Fibroblast of mammary gland (primary cell): ENCODE results near the gene MTMR8.

Experiments
- DNase-seq: peaks from one replicate; pipeline ENCODE4 v3.0.0-alpha.2; 2010; ENCODE audit warnings: low read depth
- H3K4me3 ChIP-seq: 2 replicates; pipeline ENCODE4 v1.5.1; 2011; ENCODE audit warnings: low read depth, mild to moderate bottlenecking, low read length, moderate library complexity; ENCODE audit not compliant: control insufficient read depth
- TF ChIP-seq, protein P1 (sequence below): conservative IDR thresholded peaks from 2 replicates; pipeline ENCODE4 v1.5.1; 2011; ENCODE audit warnings: low read depth, low read length, inconsistent platforms; ENCODE audit not compliant: control insufficient read depth, insufficient read depth

Gene MTMR8

GRCh38 chrX:64321507-64321906, 73.7 kb downstream of the MTMR8 start:
- H3K4me3 ChIP-seq, result no peak overlapping the region
- no peak for DNase-seq
- TF ChIP-seq, protein P1, sequence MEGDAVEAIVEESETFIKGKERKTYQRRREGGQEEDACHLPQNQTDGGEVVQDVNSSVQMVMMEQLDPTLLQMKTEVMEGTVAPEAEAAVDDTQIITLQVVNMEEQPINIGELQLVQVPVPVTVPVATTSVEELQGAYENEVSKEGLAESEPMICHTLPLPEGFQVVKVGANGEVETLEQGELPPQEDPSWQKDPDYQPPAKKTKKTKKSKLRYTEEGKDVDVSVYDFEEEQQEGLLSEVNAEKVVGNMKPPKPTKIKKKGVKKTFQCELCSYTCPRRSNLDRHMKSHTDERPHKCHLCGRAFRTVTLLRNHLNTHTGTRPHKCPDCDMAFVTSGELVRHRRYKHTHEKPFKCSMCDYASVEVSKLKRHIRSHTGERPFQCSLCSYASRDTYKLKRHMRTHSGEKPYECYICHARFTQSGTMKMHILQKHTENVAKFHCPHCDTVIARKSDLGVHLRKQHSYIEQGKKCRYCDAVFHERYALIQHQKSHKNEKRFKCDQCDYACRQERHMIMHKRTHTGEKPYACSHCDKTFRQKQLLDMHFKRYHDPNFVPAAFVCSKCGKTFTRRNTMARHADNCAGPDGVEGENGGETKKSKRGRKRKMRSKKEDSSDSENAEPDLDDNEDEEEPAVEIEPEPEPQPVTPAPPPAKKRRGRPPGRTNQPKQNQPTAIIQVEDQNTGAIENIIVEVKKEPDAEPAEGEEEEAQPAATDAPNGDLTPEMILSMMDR, result no peak

DNA sequence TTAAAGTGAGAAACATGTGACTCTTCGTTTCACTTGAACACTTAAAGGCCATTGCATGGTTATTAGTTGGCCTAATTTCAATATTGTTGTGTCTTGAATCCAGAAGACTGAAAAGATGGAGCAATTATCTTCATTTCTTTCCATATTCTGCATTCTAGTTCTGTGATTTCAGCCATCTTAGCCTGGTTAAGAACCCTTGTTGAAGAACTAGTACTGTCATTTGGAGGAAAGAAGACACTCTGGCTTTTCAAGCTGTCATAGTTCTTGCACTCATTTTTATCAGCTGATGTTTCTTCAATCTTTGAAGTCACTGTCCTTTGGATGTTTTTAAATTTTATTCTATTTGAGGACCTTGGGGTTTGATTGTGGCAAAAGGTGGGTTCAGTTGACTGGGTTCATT, 81.6 kb downstream of the MTMR8 start:
- no peak overlapping the region for H3K4me3 ChIP-seq
- TF ChIP-seq, protein P1, result no peak
- no peak for DNase-seq

DNA sequence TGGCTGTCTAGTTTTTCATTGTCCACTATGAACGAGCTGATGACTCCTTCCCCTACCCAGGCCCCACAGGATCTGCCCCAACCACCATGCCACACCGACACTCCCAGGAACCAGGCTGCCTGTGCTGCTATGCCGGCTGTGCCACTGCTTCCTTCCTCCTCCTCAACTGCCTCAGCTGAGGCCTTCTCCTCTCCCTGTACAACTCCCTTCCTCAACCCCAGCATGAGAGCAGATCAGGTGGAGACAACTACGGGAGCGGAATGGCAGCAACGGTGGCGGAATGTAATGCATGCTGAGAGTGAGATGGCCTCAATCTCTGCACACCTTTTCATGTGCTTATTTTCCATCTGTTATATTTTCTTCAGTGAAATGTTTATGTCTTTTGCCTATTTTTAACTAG, 88.5 kb downstream of the MTMR8 start:
- no peak overlapping the region for H3K4me3 ChIP-seq
- TF ChIP-seq, protein P1, result no peak
- DNase-seq, result no peak

- TF ChIP-seq, protein P1, result no peak
- no peak overlapping the region for H3K4me3 ChIP-seq
- no peak for DNase-seq
Measured at GRCh38 chrX:64291123-64291522, 104.1 kb downstream of the MTMR8 start.

DNA sequence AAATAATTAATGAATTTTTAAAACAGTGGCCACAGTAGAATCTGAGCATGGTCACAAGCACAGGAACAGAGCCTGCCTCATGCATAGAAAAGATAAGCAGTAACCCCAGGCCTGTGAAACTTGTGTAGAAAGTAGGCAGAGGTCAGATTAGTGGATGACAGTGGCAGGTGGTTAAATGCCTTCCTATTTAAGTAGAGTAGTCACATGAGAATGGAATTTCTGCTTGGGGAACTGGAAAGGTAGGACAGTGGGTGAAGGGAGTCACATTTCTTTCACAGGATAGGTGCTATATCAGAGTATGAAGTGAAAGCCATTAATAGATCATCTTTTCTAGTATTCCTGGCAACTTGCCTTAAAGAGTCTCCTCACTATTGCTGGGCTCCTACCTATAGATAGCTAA, 130.0 kb downstream of the MTMR8 start:
- no peak for DNase-seq
- no peak overlapping the region for H3K4me3 ChIP-seq
- TF ChIP-seq, protein P1, result no peak

DNA sequence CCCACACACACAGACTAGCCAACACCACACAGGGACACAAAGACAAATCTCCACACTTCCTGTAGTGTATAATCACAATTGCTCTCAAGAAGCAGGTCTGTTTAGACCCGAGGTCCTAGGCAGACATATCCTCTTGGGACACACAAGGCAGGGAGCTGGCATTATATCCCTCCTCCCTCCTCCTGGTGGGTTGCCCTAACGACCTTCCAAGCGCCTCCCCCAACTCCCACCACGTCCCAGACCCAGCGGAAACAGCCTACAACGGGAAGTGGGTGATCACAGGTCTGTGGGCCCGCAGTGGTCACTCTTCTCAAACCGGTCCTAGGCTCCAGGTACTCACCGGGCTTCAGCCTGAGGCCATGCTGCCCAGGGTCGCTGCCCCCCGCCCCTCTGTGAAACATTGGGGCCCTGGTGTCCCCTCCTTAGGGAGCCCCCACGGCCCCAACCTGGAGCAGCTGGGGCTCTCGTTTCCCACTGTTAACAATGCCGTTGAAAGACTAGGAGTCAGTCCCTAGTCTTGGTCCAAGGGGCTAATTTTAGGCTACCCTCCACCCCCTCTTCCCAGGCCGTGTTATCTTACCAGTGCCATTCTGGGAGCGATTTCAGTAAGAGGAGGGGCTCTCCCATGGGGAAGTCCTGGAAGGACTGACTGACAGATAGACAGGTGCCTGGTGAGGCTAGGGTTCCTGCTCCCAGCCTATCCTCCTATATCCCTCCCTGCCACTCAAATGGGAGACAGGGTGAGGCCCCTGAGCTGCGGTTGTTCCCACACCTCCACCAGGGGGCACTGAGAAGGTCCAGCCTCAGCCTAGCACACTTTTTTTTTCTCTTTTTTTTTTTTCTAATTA, 164.9 kb downstream of the MTMR8 start, which contains the start of gene ASB12:
ASB12 (minus strand) TSS at position 485 of the 848 bp plus-strand sequence. CDS start 4,957 bp downstream, outside the sequence.
- DNase-seq, result no peak
- TF ChIP-seq, protein P1, result no peak
- no peak within 1 kb of the TSS for H3K4me3 ChIP-seq

GRCh38 chrX:64229154-64229553, 166.1 kb downstream of the MTMR8 start:
- no peak overlapping the region for H3K4me3 ChIP-seq
- no peak for DNase-seq
- TF ChIP-seq, protein P1, result no peak
